NCI-H345 treated with DMSO at 0.1 percent for 48 hours (cell line): ENCODE data around the gene VPS72.
A peak's percentile ranks its signal among the peaks of the same experiment; 100 is the strongest.

Experiments
- DNase-seq: peaks from one replicate; lab custom pipeline; 2025; ENCODE audit not compliant: unreplicated experiment; lab: John Stamatoyannopoulos, UW

VPS72 gene

GRCh38 chr1:151187205-151187604 is 2.8 kb downstream of the VPS72 start:
- no peak for DNase-seq

- DNase-seq: no peak
Observed at GRCh38 chr1:151184211-151184610, 5.8 kb downstream of the VPS72 start.

GRCh38 chr1:151176514-151177045 is 13.4 kb downstream of the VPS72 start:
- DNase-seq: no peak

GRCh38 chr1:151175863-151176262 is 14.1 kb downstream of the VPS72 start, which contains the start of gene TMOD4:
Gene TMOD4, minus strand, starts transcription at chr1:151175981. Its CDS starts 1,106 bp downstream, at chr1:151174875.
- no peak for DNase-seq

- DNase-seq: no peak
Observed at GRCh38 chr1:151175041-151175741, 14.8 kb downstream of the VPS72 start.

- DNase-seq: no peak
Observed at GRCh38 chr1:151171190-151171589, 18.8 kb downstream of the VPS72 start.

- DNase-seq: no peak
Observed at GRCh38 chr1:151167116-151167515, 22.9 kb downstream of the VPS72 start.

- DNase-seq: no peak
Observed at GRCh38 chr1:151166505-151166956, 23.5 kb downstream of the VPS72 start.

- DNase-seq: peak; percentile 100
Observed at GRCh38 chr1:151165738-151166504, 24.1 kb downstream of the VPS72 start, which contains the start of the genes LYSMD1 and SCNM1. Gene LYSMD1, minus strand, starts transcription at chr1:151165902. Its CDS starts 644 bp downstream, at chr1:151165258. Gene SCNM1, plus strand, starts transcription at chr1:151166144. Its CDS starts 9 bp downstream, at chr1:151166153.

GRCh38 chr1:151165281-151165737 is 24.7 kb downstream of the VPS72 start:
- DNase-seq: peak; percentile 68

- DNase-seq: no peak
Observed at GRCh38 chr1:151164732-151165280, 25.2 kb downstream of the VPS72 start.

- DNase-seq: no peak
Observed at GRCh38 chr1:151159373-151159772, 30.6 kb downstream of the VPS72 start.

- no peak for DNase-seq
Observed at GRCh38 chr1:151158751-151159251, 31.2 kb downstream of the VPS72 start.

- DNase-seq: no peak
Observed at GRCh38 chr1:151158326-151158725, 31.7 kb downstream of the VPS72 start.

- DNase-seq: no peak
Observed at GRCh38 chr1:151157067-151157531, 32.9 kb downstream of the VPS72 start.

- no peak for DNase-seq
Observed at GRCh38 chr1:151156515-151156819, 33.5 kb downstream of the VPS72 start, which contains the start of gene TNFAIP8L2. Gene TNFAIP8L2, plus strand, starts transcription at chr1:151156649. Its CDS starts 2,049 bp downstream, at chr1:151158698.

GRCh38 chr1:151147665-151148064 is 42.3 kb downstream of the VPS72 start:
- DNase-seq: no peak

GRCh38 chr1:151147132-151147503 is 42.9 kb downstream of the VPS72 start:
- DNase-seq: no peak

GRCh38 chr1:151146412-151147131 is 43.4 kb downstream of the VPS72 start, which contains the start of gene SEMA6C:
Gene SEMA6C, minus strand, starts transcription at chr1:151146631. Its CDS starts 4,010 bp downstream, at chr1:151142621.
- peak; percentile 99 for DNase-seq

- peak; percentile 27 for DNase-seq
Observed at GRCh38 chr1:151146072-151146411, 44.0 kb downstream of the VPS72 start.
